Peyer's patch (tissue), 4 donors: ENCODE data around the gene EML1. TPM values are rescaled to one million over a fixed set of nuclear protein-coding genes. Genes with fewer than 3 reads are reported as not detected.

ENCODE experiments used
- DNase-seq, 3 donors: peaks; one replicate each; pipeline ENCODE4 v3.0.0-alpha.2; 2017 to 2019
- H3K27ac ChIP-seq, 4 donors: fragments of 200-600 bp; sonication (generic); one replicate each; pipeline ENCODE4 v1.5.1; 2016 to 2019
- H3K27me3 ChIP-seq, 2 donors: fragments of 200-600 bp; sonication (generic); one replicate each; pipeline ENCODE4 v1.5.1; 2019
- H3K36me3 ChIP-seq, 3 donors: fragments of 200-600 bp; sonication (generic); one replicate each; pipeline ENCODE4 v1.5.1; 2016 to 2019
- H3K4me1 ChIP-seq, 4 donors: fragments of 200-600 bp; sonication (generic); one replicate each; pipeline ENCODE4 v1.5.1; 2016 to 2019
- H3K4me3 ChIP-seq, 4 donors: fragments of 200-600 bp; sonication (generic); 1 replicate in 3 of 4; 2 replicates in 1 of 4; pipeline ENCODE4 v1.5.1; 2016 to 2019; ENCODE audit warnings: mild to moderate bottlenecking in 1 of 4
- H3K9me3 ChIP-seq, 4 donors: fragments of 200-600 bp; sonication (generic); one replicate each; pipeline ENCODE4 v1.5.1; 2016 to 2019; ENCODE audit warnings: mild to moderate bottlenecking in 1 of 4
- CTCF ChIP-seq, 6 experiments: fragments of 450-650 bp in 4 of 6; fragments of 200-600 bp in 2 of 6; sonication (generic) in 1 of 6; IDR thresholded peaks; one replicate each; pipeline ENCODE4 v1.5.1; 2017 to 2019; ENCODE audit warnings: antibody characterized with exemption in 6 of 6, mild to moderate bottlenecking in 3 of 6, moderate library complexity in 1 of 6
- POLR2A ChIP-seq, 2 donors: fragments of 450-650 bp; IDR thresholded peaks; one replicate each; pipeline ENCODE4 v1.5.1; 2017; ENCODE audit warnings: antibody characterized with exemption in 2 of 2, mild to moderate bottlenecking in 2 of 2, moderate library complexity in 2 of 2
- total RNA-seq, 4 donors: library from RNA; depleted of rRNA; stranded (reverse); fragments of >200 nt; gene quantifications; one replicate each; pipeline ENCODE4 v1.1.0, GENCODE V29; 2016

The EML1 gene
- total RNA-seq, 4 donors from 2014 or later, result 12.3 to 32.2 (median 18.9) TPM

GRCh38 chr14:99910337-99911309 lies 117.4 kb downstream of the EML1 start:
- H3K36me3 ChIP-seq, result peaks cover 0 to 15% (median 0%) of the 10 kb centered on the region in 3 donors

GRCh38 chr14:99915305-99916090 lies 122.3 kb downstream of the EML1 start:
- TF ChIP-seq POLR2A (IDR thresholded peaks at IDR 0.05) (no peak), CTCF (IDR thresholded peaks at IDR 0.05) (no peak)

More at GRCh38 chr14:99910337-99911309, 117.4 kb downstream of the EML1 start:
- Histone ChIP-seq H3K9me3 (no peaks in the 10 kb centered on the region), H3K27ac (no peak overlapping the region), H3K4me3 (no peak overlapping the region), H3K27me3 (no peaks in the 10 kb centered on the region), H3K4me1 (no peaks in the 10 kb centered on the region)
- TF ChIP-seq POLR2A (IDR thresholded peaks at IDR 0.05) (no peak), CTCF (IDR thresholded peaks at IDR 0.05) (no peak)
- DNase-seq, result no peak

GRCh38 chr14:99916091-99916383 lies 122.8 kb downstream of the EML1 start:
- DNase-seq, result no peak
- no peak overlapping the region for H3K27ac ChIP-seq
- no peaks in the 10 kb centered on the region for H3K9me3 ChIP-seq
- no peaks in the 10 kb centered on the region for H3K27me3 ChIP-seq
- H3K4me1 ChIP-seq, result no peaks in the 10 kb centered on the region
- TF ChIP-seq CTCF (IDR thresholded peaks at IDR 0.05), result no peak
- no peak for TF ChIP-seq POLR2A (IDR thresholded peaks at IDR 0.05)
- peaks cover 0 to 6% (median 0%) of the 10 kb centered on the region in 3 donors for H3K36me3 ChIP-seq
- no peak overlapping the region for H3K4me3 ChIP-seq

More at GRCh38 chr14:99915305-99916090, 122.3 kb downstream of the EML1 start:
- no peak for DNase-seq
- no peaks in the 10 kb centered on the region for H3K9me3 ChIP-seq
- H3K36me3 ChIP-seq, result peaks cover 0 to 6% (median 0%) of the 10 kb centered on the region in 3 donors
- H3K27me3 ChIP-seq, result no peaks in the 10 kb centered on the region
- H3K27ac ChIP-seq, result no peak overlapping the region
- no peaks in the 10 kb centered on the region for H3K4me1 ChIP-seq
- H3K4me3 ChIP-seq, result no peak overlapping the region

- no peak overlapping the region for H3K27ac ChIP-seq
- peaks cover 0 to 10% (median 0%) of the 10 kb centered on the region in 3 donors for H3K36me3 ChIP-seq
- H3K4me1 ChIP-seq, result no peaks in the 10 kb centered on the region
- no peaks in the 10 kb centered on the region for H3K9me3 ChIP-seq
- TF ChIP-seq POLR2A (IDR thresholded peaks at IDR 0.05) (no peak), CTCF (IDR thresholded peaks at IDR 0.05) (no peak)
- no peak for DNase-seq
- H3K27me3 ChIP-seq, result no peaks in the 10 kb centered on the region
- no peak overlapping the region for H3K4me3 ChIP-seq
These were observed 125.6 kb downstream of the EML1 start for GRCh38 chr14:99918781-99919180.

GRCh38 chr14:99921425-99921824 lies 128.2 kb downstream of the EML1 start:
- no peaks in the 10 kb centered on the region for H3K9me3 ChIP-seq
- no peaks in the 10 kb centered on the region for H3K4me1 ChIP-seq
- TF ChIP-seq CTCF (IDR thresholded peaks at IDR 0.05), result no peak
- DNase-seq, result no peak
- no peak overlapping the region for H3K4me3 ChIP-seq
- peaks cover 0 to 4% (median 0%) of the 10 kb centered on the region in 3 donors for H3K36me3 ChIP-seq
- no peak overlapping the region for H3K27ac ChIP-seq
- no peaks in the 10 kb centered on the region for H3K27me3 ChIP-seq
